Measurements from ENCODE around the gene BAHCC1.

Gene BAHCC1

DNA sequence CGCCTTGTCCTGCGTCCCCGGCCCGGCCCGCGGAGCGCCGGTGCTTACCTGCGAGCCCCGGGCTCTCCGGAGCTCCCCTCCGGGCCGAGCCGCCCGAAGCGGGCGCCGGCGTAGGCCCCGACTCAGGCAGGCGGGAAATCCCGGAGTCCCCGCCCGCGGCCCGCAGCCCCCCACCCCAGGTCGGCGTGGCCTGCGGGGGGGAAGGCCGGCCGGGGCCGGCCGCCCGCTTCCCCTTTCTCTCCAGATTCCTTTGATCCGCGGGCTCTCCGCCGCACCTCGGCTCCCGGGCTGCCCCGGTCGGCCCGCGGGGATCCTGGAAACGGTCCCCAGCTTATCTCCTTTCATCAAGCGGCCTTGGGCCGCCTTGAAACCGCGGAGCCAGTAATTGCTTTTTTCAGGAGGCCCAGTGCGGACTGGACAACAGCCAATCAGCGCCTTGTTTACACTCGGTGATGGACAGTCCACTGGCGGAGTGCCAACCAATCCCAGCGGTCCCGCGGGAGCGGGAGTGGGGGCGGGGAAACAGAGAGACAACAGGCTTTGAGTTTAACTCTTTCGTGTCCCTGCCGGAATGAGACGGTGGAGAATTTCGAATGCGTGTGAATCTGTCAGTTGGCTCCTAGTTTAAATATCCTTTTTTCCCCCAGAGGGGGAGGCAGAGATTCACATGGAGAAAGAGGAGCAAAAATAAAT is 1.4 kb upstream of the BAHCC1 start:
- peak overlapping the region; percentile 75 for H3K4me3 ChIP-seq (ENCODE audit: low read depth, low read length)
- TF ChIP-seq, protein P1, sequence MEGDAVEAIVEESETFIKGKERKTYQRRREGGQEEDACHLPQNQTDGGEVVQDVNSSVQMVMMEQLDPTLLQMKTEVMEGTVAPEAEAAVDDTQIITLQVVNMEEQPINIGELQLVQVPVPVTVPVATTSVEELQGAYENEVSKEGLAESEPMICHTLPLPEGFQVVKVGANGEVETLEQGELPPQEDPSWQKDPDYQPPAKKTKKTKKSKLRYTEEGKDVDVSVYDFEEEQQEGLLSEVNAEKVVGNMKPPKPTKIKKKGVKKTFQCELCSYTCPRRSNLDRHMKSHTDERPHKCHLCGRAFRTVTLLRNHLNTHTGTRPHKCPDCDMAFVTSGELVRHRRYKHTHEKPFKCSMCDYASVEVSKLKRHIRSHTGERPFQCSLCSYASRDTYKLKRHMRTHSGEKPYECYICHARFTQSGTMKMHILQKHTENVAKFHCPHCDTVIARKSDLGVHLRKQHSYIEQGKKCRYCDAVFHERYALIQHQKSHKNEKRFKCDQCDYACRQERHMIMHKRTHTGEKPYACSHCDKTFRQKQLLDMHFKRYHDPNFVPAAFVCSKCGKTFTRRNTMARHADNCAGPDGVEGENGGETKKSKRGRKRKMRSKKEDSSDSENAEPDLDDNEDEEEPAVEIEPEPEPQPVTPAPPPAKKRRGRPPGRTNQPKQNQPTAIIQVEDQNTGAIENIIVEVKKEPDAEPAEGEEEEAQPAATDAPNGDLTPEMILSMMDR (IDR thresholded peaks at IDR 0.05; ENCODE audit: low read depth, low read length) = no peak

DNA sequence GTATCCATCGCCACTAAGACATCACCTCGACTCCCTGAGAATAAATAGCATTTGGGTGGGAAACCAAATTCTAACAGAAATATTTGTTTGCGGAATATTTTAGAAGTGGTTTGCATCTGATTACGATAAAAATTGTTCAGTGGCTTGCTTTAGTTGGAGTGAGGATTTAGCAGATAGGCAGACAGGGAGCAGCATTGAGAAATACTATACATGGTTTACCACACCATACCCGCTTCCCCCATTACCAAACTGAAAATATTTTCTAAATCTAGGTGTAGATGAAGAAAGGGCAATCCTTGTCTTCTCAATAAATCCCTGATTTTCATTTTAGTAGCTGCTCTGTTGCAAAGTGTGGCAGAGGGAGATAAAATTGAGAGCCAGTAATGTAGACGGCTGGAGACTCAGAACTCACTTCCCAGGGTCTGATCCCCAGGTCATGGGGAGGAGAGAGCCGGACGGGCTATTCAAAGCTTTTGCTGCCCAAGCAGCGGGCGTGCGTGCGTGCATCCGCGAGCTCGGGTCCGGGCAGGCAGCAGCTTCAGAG is 808 bp upstream of the BAHCC1 start:
- peak overlapping the region; percentile 32 for H3K4me3 ChIP-seq (ENCODE audit: low read depth, low read length)
- TF ChIP-seq, protein P1 (IDR thresholded peaks at IDR 0.05; ENCODE audit: low read depth, low read length) = no peak

DNA sequence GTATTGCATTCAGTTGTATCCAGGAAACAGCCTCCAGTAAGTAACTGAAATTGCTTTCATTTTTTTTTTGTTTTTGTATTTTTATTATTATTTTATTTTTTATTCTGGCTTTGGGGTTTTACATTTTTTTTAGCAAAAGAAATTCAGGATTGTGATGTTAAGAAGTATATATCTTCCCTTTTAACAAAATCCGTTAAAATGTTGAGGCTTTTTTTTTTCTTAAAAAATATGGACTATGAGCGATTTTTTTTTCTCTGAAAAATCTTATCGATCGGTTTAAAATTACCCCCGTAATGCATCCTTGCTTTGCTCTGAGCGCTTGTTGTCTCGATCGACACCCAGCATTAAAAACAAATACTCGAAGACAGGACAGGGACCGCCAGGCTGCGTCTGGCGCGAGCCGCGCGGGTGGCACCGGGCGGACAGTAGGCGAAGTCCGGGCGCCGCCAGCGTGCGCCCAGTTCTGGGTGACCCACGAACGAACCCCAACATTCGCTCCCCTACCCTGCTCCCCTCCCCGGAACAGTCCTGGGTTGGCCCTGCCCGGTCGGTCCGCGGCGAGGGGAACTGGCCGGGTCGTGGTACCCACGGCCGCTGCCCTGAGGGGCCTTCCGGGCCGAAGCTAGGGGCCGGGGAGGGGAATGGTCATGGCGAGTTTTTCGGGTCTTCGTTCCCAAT is 482 bp downstream of the BAHCC1 start:
- TF ChIP-seq, protein P1 (IDR thresholded peaks at IDR 0.05; ENCODE audit: low read depth, low read length) = no peak
- H3K4me3 ChIP-seq (ENCODE audit: low read depth, low read length) = peak overlapping the region; percentile 72

DNA sequence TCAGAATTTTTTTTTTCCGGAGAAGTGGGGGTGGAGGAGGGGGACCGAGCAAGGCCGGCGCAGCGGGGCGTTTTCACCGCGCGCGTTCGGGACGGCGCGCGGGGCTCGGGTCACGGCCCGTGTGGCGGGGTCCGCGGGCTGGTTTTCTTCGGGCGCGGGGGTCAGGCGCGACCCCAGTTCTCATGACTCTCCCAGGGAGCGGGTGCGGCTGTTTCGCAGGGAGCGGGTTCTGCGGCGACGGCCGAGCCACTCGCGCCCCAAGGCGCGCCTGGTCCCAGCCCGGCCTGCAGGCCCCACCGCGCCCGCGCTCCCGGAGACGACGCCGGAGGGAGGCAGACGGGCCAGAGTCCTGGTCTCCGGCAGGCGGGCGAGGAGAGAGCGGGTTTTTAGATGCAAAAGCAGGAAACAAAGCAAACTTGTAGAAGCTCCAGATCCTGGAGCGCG is 1.0 kb downstream of the BAHCC1 start:
- H3K4me3 ChIP-seq (ENCODE audit: low read depth, low read length) = peak overlapping the region; percentile 72

DNA sequence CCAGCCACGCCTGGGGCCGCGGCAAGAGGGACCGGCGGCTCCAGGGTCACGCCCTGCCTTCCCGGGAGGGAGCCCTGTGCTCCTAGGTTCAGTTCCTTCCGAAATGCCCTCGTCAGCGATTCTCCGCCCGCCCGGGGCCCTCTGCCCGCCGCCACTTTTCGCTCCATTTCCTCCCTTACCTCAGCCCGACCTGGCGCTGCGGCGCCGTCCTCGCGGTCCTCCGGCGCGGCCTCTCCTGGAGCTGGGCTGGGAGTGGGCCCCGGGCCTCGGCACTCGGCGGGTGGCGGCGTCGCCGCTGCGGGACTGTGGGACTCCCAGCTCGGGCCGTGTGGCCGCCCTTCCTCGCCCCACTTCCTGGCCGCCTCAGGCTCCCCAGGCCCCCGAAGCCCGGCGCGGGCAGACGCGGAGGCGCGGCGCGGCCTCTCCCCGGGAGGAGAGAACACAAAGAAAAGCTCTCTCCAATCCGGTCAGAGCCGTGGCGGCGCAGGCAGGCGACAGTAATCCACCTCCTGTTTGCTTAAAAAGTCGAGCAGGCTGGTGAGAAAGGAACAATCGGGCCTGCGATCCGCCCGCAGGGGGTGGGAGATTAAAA is 1.6 kb downstream of the BAHCC1 start:
- peak overlapping the region; percentile 72 for H3K4me3 ChIP-seq (ENCODE audit: low read depth, low read length)
- TF ChIP-seq, protein P1 (IDR thresholded peaks at IDR 0.05; ENCODE audit: low read depth, low read length) = no peak

More for the DNA sequence above, 1.0 kb downstream of the BAHCC1 start:
- TF ChIP-seq, protein P1 (IDR thresholded peaks at IDR 0.05; ENCODE audit: low read depth, low read length) = no peak

DNA sequence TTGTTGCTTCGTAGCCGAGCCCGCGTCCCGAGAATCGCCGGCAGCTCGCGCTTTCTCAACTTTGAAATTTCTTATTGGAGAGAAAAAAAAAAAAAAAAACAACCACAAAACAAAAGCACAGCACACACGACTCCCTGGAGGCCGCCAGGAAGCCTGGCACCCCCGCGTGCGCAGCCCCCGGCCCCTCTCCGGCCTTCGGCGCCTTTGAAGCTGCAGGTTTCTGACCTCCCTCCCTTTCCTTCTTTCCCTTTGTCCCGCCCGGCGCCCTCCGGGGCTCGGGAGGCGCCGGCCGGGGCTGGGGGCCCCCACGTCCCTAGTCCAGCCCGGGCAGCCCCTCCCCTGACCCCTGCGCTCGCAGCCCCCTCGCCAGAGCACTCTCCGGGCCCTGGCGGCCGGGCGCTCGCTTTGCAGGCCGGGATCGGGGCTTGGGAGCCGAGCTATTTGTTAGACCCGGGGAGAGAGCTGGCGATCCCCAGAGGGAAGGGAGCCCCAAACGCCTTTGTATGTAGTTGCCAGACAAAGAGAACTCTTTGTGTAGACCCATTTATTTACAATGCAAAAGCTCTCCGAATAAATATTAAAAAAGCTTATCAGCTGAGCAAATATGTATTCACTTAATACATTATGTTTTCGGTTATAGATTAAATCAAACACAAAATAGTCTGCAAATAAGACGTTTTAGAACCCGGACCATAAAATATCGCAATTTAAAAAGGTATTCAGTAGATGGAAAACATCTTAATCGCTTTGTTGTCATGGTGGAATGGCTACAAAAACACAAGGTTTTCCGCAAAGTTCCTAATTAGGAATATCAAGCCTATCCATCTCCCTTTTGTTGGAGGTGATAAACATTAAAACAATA is 2.3 kb downstream of the BAHCC1 start:
- peak overlapping the region; percentile 72 for H3K4me3 ChIP-seq (ENCODE audit: low read depth, low read length)
- TF ChIP-seq, protein P1 (IDR thresholded peaks at IDR 0.05; ENCODE audit: low read depth, low read length) = peak; percentile 33

Data from WI38 (cell line).